ENCODE measurements around the gene RPA3. TPM values are rescaled to one million over a fixed set of nuclear protein-coding genes. Genes with fewer than 3 reads are reported as not detected.

RPA3 gene
- polyA plus RNA-seq, 1 experiment = 22.9 TPM

GRCh38 chr7:7699380-7699779, 19.0 kb downstream of the RPA3 start:
- no peak overlapping the region for H3K27ac ChIP-seq (ENCODE audit: low read depth, low read length)
- POLR2A ChIA-PET = no interaction called here

GRCh38 chr7:7698930-7699329, 19.5 kb downstream of the RPA3 start:
- Histone ChIP-seq H3K9me3 (ENCODE audit: control insufficient read depth, insufficient read depth, low read length) (no peaks in the 10 kb centered on the region), H3K27ac (ENCODE audit: low read depth, low read length) (no peak overlapping the region), H3K4me3 (ENCODE audit: low read depth, low read length) (no peak overlapping the region), H3K27me3 (ENCODE audit: control insufficient read depth, insufficient read depth, low read length) (no peaks in the 10 kb centered on the region)
- TF ChIP-seq CTCF (IDR thresholded peaks at IDR 0.05; ENCODE audit: low read depth, low read length) = no peak
- POLR2A ChIA-PET = no interaction called here
- no peak for DNase-seq (ENCODE audit: low read depth, low spot score)
- CTCF ChIA-PET = interaction anchor here (3.5 kb wide), 1 partner anchor 17 kb away, joined by 18 read pairs; no protein-coding TSS in a partner anchor

More at GRCh38 chr7:7699380-7699779, 19.0 kb downstream of the RPA3 start:
- CTCF ChIA-PET = interaction anchor here (3.5 kb wide), 1 partner anchor 18 kb away, joined by 18 read pairs; no protein-coding TSS in a partner anchor
- H3K9me3 ChIP-seq (ENCODE audit: control insufficient read depth, insufficient read depth, low read length) = no peaks in the 10 kb centered on the region
- H3K4me3 ChIP-seq (ENCODE audit: low read depth, low read length) = no peak overlapping the region
- no peak for DNase-seq (ENCODE audit: low read depth, low spot score)
- H3K27me3 ChIP-seq (ENCODE audit: control insufficient read depth, insufficient read depth, low read length) = no peaks in the 10 kb centered on the region
- TF ChIP-seq CTCF (IDR thresholded peaks at IDR 0.05; ENCODE audit: low read depth, low read length) = no peak

GRCh38 chr7:7696458-7697119, 21.8 kb downstream of the RPA3 start:
- no peak for DNase-seq (ENCODE audit: low read depth, low spot score)

GRCh38 chr7:7695111-7695817, 23.1 kb downstream of the RPA3 start:
- CTCF ChIA-PET = interaction anchor here (0.9 kb wide), 1 partner anchor 67 kb away, joined by 3 read pairs; no protein-coding TSS in a partner anchor
- DNase-seq (ENCODE audit: low read depth, low spot score) = no peak
- H3K9me3 ChIP-seq (ENCODE audit: control insufficient read depth, insufficient read depth, low read length) = no peaks in the 10 kb centered on the region
- H3K27me3 ChIP-seq (ENCODE audit: control insufficient read depth, insufficient read depth, low read length) = no peaks in the 10 kb centered on the region
- no peak for TF ChIP-seq CTCF (IDR thresholded peaks at IDR 0.05; ENCODE audit: low read depth, low read length)
- POLR2A ChIA-PET = no interaction called here
- no peak overlapping the region for H3K27ac ChIP-seq (ENCODE audit: low read depth, low read length)
- no peak overlapping the region for H3K4me3 ChIP-seq (ENCODE audit: low read depth, low read length)

More at GRCh38 chr7:7696458-7697119, 21.8 kb downstream of the RPA3 start:
- ChIA-PET POLR2A (interaction anchor here (1.0 kb wide), 1 partner anchor 272 kb away, joined by 6 read pairs; the partner anchor contains the start of gene GLCCI1), CTCF (interaction anchor here (0.7 to 3.5 kb wide), 3 partner anchors 15 to 230 kb away, joined by 4 to 18 read pairs (median 14); no protein-coding TSS in a partner anchor)
- TF ChIP-seq CTCF (IDR thresholded peaks at IDR 0.05; ENCODE audit: low read depth, low read length) = no peak
- Histone ChIP-seq H3K9me3 (ENCODE audit: control insufficient read depth, insufficient read depth, low read length) (no peaks in the 10 kb centered on the region), H3K27me3 (ENCODE audit: control insufficient read depth, insufficient read depth, low read length) (no peaks in the 10 kb centered on the region), H3K4me3 (ENCODE audit: low read depth, low read length) (no peak overlapping the region), H3K27ac (ENCODE audit: low read depth, low read length) (no peak overlapping the region)

- no peak for DNase-seq (ENCODE audit: low read depth, low spot score)
- Histone ChIP-seq H3K9me3 (ENCODE audit: control insufficient read depth, insufficient read depth, low read length) (no peaks in the 10 kb centered on the region), H3K4me3 (ENCODE audit: low read depth, low read length) (no peak overlapping the region), H3K27ac (ENCODE audit: low read depth, low read length) (no peak overlapping the region), H3K27me3 (ENCODE audit: control insufficient read depth, insufficient read depth, low read length) (no peaks in the 10 kb centered on the region)
- no peak for TF ChIP-seq CTCF (IDR thresholded peaks at IDR 0.05; ENCODE audit: low read depth, low read length)
- CTCF ChIA-PET = interaction anchor here (0.9 to 5.4 kb wide), 2 partner anchors 13 to 68 kb away, joined by 3 to 63 read pairs; no protein-coding TSS in a partner anchor
- POLR2A ChIA-PET = no interaction called here
Measured at GRCh38 chr7:7694542-7694941, 23.9 kb downstream of the RPA3 start.
